Upper lobe of left lung (tissue), 4 donors: ENCODE data around the gene ATXN7.

Experiments
- CTCF ChIP-seq, 6 experiments: fragments of 450-650 bp in 4 of 6; fragments of 200-600 bp in 2 of 6; sonication (generic) in 2 of 6; IDR thresholded peaks; one replicate each; pipeline ENCODE4 v1.5.1; 2016 to 2019; ENCODE audit warnings: antibody characterized with exemption in 6 of 6
- EP300 ChIP-seq, 4 donors: sonication (generic); formaldehyde crosslinking; IDR thresholded peaks; one replicate each; pipeline ENCODE4 v1.5.1; 2017; ENCODE audit warnings: antibody characterized with exemption in 4 of 4, control low read depth in 2 of 4
- POLR2A ChIP-seq, 4 donors: fragments of 450-650 bp; IDR thresholded peaks; one replicate each; pipeline ENCODE4 v1.5.1; 2016 to 2017; ENCODE audit warnings: antibody characterized with exemption in 4 of 4, mild to moderate bottlenecking in 2 of 4
- POLR2AphosphoS5 ChIP-seq, 2 donors: sonication (generic); formaldehyde crosslinking; IDR thresholded peaks; one replicate each; pipeline ENCODE4 v1.5.1; 2017; ENCODE audit warnings: antibody characterized with exemption in 2 of 2

DNA sequence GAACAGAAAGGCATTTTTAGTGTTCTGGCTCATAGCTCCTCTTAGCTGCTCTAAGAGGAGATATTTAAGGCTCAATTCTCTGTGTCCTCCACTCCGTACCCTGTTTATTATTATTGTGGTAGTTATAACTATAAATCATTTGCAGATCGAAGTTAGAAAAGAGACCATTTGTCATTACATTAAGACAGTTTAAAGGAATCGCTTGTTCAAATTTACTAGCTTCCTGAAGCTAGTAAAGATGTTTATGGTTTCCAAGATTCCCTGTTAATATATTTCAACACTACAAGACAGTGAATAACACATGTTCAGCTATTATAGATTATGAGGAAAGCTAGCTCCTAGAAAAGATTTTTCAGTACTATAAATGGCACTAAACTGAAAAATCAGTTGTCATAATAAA is 12.6 kb downstream of the ATXN7 start:
- no peak for TF ChIP-seq POLR2AphosphoS5 (IDR thresholded peaks at IDR 0.05)
- TF ChIP-seq EP300 (IDR thresholded peaks at IDR 0.05) = no peak
- no peak for TF ChIP-seq CTCF (IDR thresholded peaks at IDR 0.05)
- TF ChIP-seq POLR2A (IDR thresholded peaks at IDR 0.05) = no peak
